T-helper 2 cell (primary cell): ENCODE measurements around the gene FAT1.
A peak's percentile ranks its signal among the peaks of the same experiment; 100 is the strongest.

Experiments
- DNase-seq, 5 experiments: peaks; one replicate each; pipeline versions ENCODE4 v3.0.0 to v3.0.0-alpha.2; 2012 to 2022

The FAT1 gene

DNA sequence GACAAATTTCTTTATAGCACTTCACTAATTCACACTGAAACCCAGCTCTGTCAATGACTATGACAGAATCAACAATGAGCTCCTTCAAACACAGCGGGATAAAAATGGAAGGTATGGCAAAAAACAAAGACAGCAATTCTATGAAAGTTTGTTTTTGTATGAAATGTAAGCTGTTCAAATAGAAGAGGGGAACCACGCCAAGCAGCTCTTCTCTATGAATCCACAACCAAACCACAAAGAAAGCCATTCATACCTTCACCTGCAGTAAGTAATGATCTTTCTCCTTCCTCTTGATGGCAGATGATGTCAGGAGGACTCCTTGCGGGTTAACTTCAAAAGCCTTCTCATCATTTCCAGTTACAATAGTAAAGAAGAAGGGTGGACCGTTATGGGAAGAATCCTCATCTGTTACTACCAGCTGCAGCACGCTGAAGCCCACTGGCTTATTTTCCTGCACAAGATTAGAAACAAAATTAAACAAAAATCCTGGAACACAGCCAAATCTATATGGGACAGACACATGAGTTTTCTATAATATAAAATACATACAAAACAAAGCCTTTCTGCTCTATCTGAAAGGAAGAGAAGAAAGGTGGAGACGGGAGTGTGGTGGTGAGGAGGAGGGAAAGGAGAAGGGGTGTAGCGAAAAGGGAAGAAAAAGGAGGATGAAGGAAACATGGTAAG, 119.4 kb downstream of the FAT1 start:
- DNase-seq = no peak

DNA sequence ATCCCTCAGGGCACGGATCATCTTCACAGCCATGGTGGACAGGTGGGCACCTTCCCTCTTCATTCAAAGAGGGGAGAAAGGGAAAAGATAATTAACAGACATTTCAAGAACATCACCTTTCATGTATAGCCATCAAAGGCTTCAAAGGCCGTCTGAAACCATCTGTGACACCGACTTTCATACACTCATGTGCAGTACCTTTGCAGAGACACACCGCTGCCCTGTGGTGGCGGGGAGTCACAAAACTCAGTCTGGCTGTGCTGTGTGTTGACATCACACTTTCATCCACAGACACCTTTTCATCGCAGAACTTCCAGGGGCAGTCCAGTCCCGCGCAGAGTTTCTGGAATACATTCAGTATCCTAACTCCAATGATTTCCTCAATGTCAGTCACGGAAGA, 120.7 kb downstream of the FAT1 start:
- no peak for DNase-seq

DNA sequence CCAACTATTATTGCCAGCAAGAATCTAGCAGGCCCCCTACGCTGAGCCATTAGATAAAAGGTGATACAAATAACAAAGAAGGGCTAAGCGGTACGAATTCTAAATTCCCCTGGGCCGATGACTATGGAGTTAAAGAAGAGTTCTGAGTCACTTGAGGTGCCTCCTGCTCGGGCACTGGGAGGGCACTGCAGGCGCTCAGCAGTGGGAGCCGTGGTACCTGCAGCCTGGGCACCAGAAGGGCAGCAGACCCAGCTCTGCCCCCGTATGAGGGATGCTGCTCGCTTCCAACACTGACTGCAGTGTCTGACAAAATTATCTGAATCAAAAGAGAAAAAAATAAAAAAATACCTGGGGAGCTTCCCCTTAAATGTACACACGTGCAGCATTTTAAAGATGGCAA, 124.2 kb downstream of the FAT1 start:
- no peak for DNase-seq

DNA sequence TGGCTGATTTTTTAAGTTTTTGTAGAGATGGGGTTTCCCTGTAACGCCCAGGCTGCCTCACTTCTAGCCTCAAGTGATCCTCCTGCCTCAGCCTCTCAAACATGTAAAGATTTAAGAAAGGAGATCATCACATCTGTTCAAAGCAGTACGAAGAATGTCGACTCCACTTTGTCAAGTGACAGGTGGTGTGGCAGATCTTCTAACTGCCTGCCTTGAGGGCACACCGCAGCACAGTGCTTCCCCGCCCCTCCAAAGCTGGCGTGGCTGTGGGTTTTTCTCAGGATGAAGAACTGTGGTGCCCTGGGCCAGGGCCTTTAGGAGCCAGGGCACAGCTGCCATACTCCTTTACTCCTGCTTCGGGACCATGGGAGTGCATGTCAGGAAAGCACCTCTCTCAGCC, 125.0 kb downstream of the FAT1 start:
- DNase-seq = no peak

DNA sequence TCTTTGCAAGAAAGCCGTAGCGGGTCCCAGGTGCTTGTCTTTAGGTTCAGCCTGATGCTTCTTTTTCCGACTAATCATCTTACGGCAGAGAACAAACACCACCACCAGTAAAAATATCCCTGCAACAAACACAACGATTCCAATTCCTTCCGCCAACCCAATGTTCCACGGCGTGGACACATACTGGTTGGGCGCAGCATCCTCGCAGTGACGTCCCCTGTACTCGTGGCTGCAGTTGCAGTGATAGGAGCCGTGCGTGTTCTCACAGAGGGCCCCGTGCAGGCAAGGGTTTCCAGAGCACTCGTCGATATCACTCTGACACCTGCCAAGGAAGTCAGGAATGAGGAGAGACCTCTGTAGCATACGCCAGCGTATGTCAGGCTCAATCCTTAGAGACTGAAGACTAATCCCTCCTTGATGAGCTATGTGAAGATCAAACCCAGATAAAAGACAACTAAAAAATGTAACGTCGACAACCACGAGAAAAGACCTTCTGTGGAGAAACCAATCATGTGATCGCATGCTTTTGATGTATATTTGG, 126.7 kb downstream of the FAT1 start:
- no peak for DNase-seq

DNA sequence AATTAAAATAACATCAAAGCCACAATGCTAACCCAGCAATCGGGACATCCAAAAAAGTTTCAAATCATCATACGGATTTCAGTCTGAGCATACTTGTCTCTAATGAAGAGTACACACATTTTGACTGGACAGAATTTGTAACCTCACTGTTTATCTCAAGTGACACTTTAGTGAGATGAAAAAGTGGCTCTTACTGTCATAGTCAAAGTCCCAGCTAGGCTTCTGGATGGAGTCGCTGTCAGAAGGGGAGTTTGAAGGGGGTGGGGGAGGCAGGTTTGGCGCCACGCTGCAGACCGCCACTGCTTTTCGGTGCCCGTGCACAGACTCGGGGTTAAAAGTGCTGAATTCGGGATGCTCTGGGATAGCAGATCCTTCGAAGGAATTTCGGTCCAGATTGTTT, 127.3 kb downstream of the FAT1 start:
- DNase-seq = no peak

DNA sequence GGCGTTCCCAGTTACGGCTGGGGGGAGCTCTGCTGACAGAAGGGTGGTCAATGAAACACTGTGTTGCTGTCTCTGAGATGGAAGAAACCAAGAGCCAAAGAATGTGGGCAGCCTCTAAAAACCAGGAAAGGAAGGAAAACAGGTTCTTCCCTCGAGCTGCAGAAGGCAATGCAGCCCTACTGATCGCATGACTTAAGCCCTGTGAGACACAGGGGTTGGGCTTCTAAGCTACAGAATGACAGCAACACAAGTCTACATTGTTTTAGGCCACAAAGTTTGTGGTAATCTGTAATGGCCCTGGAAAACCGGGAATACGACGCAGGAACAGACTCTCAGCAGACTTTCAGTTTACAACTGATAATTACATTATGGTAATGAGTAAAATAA, 130.1 kb downstream of the FAT1 start:
- no peak for DNase-seq

DNA sequence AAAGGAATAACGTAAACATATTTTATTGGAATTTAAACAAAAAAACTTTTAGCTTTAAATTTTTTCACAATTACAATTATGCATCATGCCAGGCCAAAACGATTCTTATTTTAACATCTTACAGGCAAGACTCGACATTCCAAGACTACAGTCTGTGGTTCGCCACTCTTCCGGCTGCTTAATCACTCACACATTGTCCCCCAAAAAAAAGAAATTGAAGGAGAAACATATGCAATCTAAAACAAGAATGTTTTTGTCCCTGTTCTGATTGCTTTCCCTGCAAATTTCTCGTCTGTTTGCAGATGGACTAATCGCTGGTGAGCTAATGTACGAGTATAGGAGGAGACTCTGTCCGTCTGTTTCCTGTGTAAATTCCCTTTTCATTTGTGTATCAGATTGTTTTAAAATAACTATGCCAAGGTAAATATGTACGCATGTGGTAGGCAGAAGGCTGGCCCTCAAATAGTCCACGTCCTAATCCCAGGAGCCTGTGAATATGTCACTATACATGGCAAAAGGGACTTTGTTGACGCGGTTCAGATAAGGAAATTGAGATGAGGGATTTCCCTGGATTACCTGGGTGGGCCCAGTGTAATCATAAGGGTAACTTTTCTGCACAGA, 130.6 kb downstream of the FAT1 start:
- DNase-seq = no peak

DNA sequence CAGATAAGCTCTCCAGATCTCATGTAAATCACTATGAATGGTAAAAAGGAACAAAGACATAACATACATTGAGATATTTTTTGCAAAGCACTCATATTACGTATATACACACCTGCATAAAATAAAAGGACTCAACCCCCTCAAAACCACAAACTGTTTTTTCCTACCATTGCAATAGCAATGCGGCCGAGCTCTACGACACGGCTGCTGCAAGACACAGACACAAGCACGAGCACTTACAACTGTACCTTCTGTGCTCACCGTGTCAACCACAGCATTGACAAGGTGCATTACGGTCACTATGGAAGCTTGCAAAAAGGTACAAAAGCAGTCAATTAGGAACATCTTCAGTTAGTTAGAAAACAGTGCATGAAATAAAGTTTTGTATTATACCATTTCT, 131.2 kb downstream of the FAT1 start:
- no peak for DNase-seq

DNA sequence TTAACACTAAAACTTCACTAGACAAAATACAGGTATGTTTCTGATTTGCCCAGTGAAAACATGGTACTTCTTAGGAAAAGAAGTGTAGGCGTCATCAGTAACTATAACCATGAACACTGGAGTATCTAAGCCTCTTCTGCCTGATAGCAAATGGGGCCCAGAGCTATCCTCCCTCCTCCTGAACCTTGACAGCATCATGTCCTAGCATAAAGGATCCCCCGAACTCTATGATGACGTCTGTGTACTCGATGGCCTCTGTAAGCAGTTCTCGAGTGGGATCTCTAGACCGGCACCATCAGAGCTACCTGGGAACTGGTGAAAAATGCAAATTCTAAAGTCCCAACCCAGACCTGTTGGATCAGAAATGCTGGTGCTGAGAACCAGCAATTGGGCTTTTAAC, 132.0 kb downstream of the FAT1 start:
- no peak for DNase-seq

DNA sequence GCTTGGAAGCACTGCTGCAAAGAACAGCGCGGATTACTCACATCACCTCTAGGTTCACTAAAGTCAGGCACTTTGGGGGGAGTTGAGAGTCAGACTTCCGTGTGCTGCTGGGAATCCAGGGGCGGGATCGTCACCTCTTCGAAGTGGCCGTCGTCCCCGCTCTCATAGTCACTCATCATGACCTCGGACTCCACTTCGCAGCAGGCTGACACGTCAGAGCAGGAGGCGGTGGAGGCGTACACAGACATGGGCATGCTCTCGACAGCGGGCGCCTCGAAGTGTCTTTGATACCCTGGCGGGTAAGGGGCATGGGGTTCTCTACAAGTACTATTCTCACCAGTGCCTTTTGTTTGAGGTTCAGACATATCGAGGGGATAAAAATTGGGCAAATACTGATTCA, 135.2 kb downstream of the FAT1 start:
- DNase-seq = no peak

DNA sequence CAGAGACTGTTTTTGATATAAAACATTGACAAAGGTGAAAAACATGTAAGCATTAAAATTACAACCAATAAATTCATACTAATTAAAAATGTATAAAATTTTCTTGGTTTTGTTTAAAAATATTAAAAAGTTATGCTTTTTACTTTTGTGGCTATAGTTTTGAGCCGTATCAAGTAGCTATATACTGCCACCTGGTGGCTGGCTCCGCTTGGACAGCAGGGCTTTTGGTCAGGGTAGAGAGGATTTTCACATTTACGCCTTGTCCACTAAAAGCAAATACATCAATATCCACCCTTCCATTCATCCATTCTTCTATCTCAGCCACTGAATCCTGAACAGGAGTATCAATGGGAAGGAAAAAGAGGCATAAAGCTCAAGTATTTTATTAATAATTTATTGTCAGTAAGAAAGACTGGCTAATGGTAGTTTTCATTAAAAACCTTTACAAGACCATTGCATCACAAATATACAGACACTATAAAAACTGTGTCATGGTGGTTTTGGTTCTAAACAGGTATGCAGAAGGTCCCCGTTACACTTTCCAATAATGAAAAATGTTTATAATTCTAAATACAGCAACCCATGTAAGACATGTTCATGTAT, 136.1 kb downstream of the FAT1 start:
- peak in 4 of 5 experiments; percentile 9 to 45 (median 39) for DNase-seq

DNA sequence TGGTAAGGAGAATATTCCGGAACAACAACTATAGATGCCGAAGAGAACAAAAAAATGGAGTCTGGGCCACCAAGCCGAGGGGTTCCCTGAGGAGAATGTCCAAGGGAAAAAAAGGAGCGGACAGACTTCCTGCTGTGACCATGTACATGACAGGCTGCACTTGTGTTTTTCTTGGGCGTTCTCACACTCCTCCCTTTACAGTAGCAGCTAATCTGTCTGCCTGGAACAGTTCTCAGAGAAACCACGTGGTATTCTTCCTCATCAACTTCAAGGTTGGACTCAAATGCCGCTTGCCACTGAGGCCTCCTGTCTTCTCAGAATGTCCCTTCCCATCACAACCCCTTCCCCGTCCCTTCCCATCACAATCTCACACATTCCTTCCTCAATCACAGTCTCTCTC, 137.5 kb downstream of the FAT1 start:
- DNase-seq = no peak

DNA sequence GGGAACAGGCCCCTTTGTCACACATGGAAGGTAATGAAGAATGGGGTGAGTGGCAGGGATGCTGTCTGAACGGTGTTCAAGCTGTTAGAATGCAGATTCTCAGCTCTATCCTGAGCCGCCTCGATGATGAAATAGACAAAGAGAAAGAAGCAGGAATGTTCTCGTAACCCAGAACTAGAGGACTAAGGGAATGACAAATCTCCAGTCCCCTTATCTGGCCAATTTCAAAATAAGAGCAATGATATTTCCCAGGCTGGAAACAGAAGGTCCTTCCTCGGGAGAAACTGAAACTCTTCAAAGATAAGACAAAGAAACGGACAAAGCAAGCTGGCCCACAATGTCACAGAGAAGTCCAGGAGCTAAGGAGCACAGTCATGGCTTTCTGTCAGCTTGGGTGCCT, 138.7 kb downstream of the FAT1 start:
- DNase-seq = no peak

DNA sequence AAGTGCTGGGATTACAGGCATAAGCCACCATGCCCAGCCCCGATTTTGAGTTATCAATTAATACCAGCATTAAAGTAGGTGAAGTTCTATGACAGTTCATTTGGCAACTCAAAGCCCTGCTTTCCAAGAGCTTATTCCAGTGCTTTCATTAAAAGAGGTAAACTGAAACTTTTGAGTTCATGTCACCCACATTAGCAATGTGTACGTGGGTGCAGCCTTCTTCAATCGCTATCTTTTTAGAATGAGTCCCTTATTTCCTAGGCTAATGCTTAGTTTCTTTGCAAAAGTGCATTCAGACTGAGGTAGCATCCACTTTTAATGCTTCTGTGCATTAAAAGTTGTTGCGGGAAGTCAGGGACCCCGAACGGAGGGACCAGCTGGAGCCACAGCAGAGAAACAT, 142.2 kb downstream of the FAT1 start:
- no peak for DNase-seq

DNA sequence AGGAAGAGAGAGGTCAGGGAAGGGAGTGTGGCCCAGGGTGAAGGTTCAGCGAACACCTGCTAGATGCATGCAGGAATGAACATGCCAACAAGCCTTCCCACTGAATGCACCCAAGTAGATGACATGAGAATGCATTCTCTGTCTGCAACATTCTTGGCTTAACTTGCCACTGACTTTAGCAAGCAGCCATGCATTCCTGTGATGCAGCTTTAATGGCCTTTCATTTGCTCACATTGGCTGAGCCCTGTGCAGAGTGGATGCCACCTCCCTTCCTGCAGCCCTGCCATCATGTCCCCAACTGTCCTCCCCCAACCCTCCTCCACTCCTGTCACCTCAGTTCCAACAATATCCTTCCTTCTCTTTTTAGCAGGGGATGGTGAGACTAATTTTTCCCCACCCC, 143.0 kb downstream of the FAT1 start:
- no peak for DNase-seq

DNA sequence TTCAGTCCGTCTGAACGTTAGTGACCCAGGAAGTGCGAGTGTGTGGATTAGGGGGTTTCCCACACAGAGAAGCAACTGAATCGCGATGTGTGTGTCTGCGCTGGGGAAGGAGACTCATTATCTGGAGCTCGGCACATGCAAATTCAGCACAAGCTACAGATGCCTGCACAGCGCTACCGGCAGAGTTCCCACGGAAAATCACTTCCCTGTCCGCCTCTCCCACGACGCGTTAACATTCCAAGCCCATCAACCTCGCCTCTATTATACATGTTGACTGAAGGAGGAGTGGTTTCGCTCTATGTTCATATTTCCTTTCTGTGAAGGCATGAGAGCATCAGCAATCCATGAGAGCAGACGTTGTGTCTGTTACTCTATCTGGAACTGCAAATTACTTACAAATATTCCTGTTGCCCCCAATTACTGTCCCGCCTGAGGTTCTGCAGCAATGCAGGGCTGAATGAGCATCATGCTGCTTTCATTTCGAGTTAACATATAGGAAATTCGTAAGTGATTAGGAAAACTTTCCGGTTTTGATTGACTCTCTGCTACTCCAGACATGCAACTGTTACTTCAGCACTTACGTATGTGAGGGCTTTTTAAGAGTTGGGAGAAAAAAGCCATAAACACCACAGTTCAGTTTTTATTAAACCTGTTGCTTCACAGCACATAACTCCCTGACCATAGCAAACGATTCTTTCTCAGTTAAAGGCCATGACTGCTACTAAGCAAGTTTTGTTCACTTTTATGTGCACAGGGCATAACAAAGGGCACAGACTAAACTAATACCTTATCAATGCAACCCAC, 153.3 kb downstream of the FAT1 start:
- DNase-seq = no peak

DNA sequence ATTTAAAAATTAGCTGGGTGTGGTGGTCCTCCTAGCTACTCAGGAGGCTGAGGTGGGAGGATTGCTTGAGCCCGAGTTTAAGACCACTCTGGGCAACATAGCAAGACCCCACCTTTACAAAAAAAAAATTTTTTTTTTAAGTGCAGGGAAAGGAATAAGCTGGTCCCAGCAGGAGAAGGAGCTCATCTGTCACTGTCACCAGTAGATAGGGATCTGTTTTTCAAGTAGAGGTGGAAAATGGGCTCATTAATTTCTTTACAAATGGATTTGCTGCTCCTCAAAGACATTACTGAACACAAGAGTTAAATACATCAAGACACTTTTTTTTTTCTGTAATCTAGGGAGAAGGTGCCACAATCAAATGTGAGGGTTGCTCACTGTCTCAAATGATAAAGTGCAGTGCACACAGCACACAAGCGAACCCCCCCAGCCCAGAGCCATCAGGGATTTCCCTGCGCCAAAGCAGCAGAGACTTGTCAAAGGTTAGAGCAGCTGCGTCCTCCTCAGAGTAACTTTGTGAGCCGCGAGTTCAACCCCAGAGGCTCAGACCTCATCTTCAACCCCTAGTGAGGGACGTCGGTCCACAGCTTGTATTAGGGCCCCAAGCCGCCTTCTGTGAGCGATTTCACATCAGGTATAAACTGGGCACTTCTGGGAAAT, 154.0 kb downstream of the FAT1 start:
- DNase-seq = no peak

DNA sequence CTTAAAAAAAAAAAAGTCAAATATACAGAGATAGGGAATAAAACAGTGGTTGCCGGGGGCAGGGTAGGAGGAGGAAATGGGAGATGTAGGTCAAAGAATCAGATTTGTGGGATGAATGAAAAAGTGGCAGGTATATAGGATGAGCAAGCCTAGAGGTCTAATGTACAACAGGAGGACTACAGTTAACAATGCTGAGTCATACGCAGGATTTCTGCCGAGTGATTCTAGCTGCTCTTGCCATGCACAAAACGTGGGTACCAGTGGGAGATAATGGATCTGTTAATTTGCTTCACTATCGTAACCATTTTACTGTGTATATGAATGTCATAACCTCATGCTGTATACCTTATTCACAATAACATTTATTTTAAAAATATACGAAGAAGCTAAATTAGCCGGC, 157.6 kb downstream of the FAT1 start:
- no peak for DNase-seq

DNA sequence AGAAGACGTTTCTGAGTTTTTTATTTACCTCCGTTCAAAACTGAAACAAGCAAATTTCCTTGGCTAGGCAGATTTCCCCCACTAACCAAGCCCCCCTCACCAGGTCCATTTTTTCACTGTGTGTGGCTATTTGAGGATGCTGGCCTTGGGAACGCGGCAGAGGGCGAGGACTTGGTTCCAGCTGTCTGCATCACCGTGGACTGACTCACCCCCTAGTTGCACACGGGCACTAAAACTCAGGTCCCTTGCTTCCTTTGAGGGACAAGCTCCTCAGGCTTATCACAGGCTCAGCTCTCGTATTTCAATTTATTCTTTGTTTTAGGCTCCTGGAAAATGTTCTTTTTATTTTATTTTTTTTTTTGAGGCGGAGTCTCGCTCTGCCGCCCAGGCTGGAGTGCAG, 159.9 kb downstream of the FAT1 start:
- no peak for DNase-seq

DNA sequence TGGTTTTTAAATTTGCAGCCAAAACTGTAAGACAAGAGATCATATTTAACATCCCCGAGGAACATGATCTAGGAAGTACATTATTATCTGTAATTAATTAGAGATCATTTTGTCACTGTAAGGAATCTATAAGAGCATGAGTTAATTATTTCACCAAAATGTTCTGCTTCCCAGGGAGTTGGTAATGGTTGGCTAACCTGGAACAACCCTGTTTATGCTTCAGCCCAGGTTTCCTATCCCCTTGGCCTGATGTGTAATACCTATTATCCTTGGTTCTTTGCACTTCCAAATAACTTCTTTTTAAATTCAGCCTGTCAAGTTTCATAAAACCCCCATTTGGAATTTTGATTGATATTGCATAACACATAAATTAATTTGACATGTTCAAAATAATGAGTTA, 161.9 kb downstream of the FAT1 start:
- DNase-seq = no peak

DNA sequence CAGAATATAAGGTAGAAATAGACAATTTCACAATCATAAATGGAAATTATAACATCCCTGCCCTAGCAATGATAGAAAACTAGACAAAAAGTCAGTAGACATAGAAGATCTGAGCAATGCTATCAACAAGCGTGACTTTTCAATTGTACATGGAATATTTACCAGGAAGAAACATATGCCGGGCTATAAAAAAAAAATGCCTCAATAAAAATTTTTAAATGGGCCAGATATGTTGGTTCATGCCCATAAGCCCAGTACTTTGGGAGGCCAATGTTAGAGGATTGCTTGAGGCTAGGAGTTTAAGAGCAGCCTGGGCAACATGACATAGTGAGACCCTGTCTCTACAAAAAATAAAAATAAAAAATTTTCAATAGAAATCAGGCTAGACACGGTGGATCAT, 163.0 kb downstream of the FAT1 start:
- no peak for DNase-seq

DNA sequence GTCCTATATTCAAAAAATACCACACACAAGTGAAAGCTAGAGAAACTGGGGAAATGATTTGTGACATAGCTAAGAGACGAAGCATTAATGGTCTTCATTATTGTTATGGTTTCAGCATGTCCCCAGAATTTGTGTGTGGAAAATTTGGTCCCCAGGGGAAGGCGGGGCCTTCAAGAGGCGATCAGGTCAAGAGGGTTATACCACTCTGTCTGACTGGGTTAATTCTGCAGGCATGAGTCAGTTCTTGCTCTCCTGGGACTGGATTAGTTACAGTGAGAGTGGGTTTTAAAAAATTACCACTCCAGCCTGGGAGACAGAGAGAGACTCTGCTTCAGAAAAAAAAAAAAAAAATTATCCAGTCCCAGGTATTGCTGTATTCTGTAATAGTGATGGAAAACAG, 166.2 kb downstream of the FAT1 start:
- no peak for DNase-seq
